GM19099 (cell line): ENCODE data around the gene EIF5AL1.
"Not testable (repeated sequence)": the region's sequence is repeated elsewhere in the genome, so short reads cannot be mapped to it uniquely, and the experiment has no call there.

Source experiments
- POLR2A ChIP-seq: IDR thresholded peaks from 3 replicates; pipeline ENCODE4 v1.6.1; 2011; ENCODE audit warnings: low read depth; ENCODE audit not compliant: insufficient read length; ENCODE audit errors: extremely low read depth

The EIF5AL1 gene

GRCh38 chr10:79511891-79512583, at the start of gene EIF5AL1:
Gene EIF5AL1 (plus strand): TSS chr10:79512533. CDS start chr10:79512650, 117 bp downstream.
- TF ChIP-seq POLR2A = not testable (repeated sequence)

GRCh38 chr10:79463578-79464496, 48.5 kb upstream of the EIF5AL1 start:
- TF ChIP-seq POLR2A = no peak

GRCh38 chr10:79465341-79465740, 47.0 kb upstream of the EIF5AL1 start:
- no peak for TF ChIP-seq POLR2A

- TF ChIP-seq POLR2A = no peak
Measured at GRCh38 chr10:79468015-79468560, 44.2 kb upstream of the EIF5AL1 start.

GRCh38 chr10:79468841-79469585, 43.3 kb upstream of the EIF5AL1 start:
- TF ChIP-seq POLR2A = no peak

- TF ChIP-seq POLR2A = no peak
Measured at GRCh38 chr10:79470096-79470495, 42.2 kb upstream of the EIF5AL1 start.

- TF ChIP-seq POLR2A = no peak
Measured at GRCh38 chr10:79471776-79472175, 40.6 kb upstream of the EIF5AL1 start.

GRCh38 chr10:79472449-79472848, 39.9 kb upstream of the EIF5AL1 start:
- no peak for TF ChIP-seq POLR2A

GRCh38 chr10:79472951-79473350, 39.4 kb upstream of the EIF5AL1 start:
- TF ChIP-seq POLR2A = no peak

GRCh38 chr10:79473496-79474095, 38.7 kb upstream of the EIF5AL1 start:
- no peak for TF ChIP-seq POLR2A

- TF ChIP-seq POLR2A = no peak
Measured at GRCh38 chr10:79475119-79475653, 37.1 kb upstream of the EIF5AL1 start.

- TF ChIP-seq POLR2A = no peak
Measured at GRCh38 chr10:79475877-79476276, 36.5 kb upstream of the EIF5AL1 start.

GRCh38 chr10:79476645-79477044, 35.7 kb upstream of the EIF5AL1 start:
- TF ChIP-seq POLR2A = no peak

GRCh38 chr10:79477456-79477855, 34.9 kb upstream of the EIF5AL1 start:
- no peak for TF ChIP-seq POLR2A
